Spleen (tissue), 11 donors: ENCODE measurements around the gene THY1. TPM values are rescaled to one million over a fixed set of nuclear protein-coding genes. Genes with fewer than 3 reads are reported as not detected.

Source experiments
- DNase-seq: peaks from one replicate; pipeline ENCODE4 v3.0.0-alpha.2; 2020
- H3K27ac ChIP-seq, 8 donors: fragments of 200-600 bp; sonication (generic) in 7 of 8; 1 replicate in 4 of 8; 2 replicates in 4 of 8; pipeline versions ENCODE4 v1.5.0 to v1.8.0; 2016 to 2021; ENCODE audit warnings: inconsistent platforms in 4 of 8, mild to moderate bottlenecking in 4 of 8, moderate library complexity in 1 of 8
- H3K27me3 ChIP-seq, 7 donors: fragments of 200-600 bp; sonication (generic) in 6 of 7; replicated peaks in 1 of 7; 1 replicate in 4 of 7; 2 replicates in 3 of 7; pipeline versions ENCODE4 v1.5.0 to v1.8.0; 2016 to 2021; ENCODE audit warnings: inconsistent platforms in 3 of 7, mild to moderate bottlenecking in 1 of 7
- H3K36me3 ChIP-seq, 6 donors: fragments of 200-600 bp; sonication (generic) in 5 of 6; 1 replicate in 4 of 6; 2 replicates in 2 of 6; pipeline versions ENCODE4 v1.5.0 to v1.8.0; 2016 to 2021; ENCODE audit warnings: inconsistent platforms in 2 of 6
- H3K4me1 ChIP-seq, 6 donors: fragments of 200-600 bp; sonication (generic) in 5 of 6; 1 replicate in 3 of 6; 2 replicates in 3 of 6; pipeline versions ENCODE4 v1.5.0 to v1.8.0; 2016 to 2021; ENCODE audit warnings: inconsistent platforms in 3 of 6
- H3K4me3 ChIP-seq, 8 donors: fragments of 200-600 bp; sonication (generic) in 7 of 8; 1 replicate in 4 of 8; 2 replicates in 4 of 8; pipeline versions ENCODE4 v1.5.0 to v1.8.0; 2016 to 2021; ENCODE audit warnings: inconsistent platforms in 4 of 8, mild to moderate bottlenecking in 4 of 8, moderate library complexity in 2 of 8
- H3K9me3 ChIP-seq, 8 donors: fragments of 200-600 bp; sonication (generic) in 7 of 8; 1 replicate in 4 of 8; 2 replicates in 4 of 8; pipeline versions ENCODE4 v1.5.0 to v1.8.0; 2016 to 2021; ENCODE audit warnings: inconsistent platforms in 4 of 8
- CTCF ChIP-seq, 11 experiments: fragments of 200-600 bp in 7 of 11; fragments of 450-650 bp in 4 of 11; sonication (generic) in 4 of 11; IDR thresholded peaks in 8 of 11; conservative IDR thresholded peaks in 3 of 11; 1 replicate in 7 of 11; 2 replicates in 4 of 11; pipeline versions ENCODE4 v1.4.0 to v1.8.0; 2016 to 2021; ENCODE audit warnings: antibody characterized with exemption in 11 of 11, inconsistent platforms in 4 of 11, mild to moderate bottlenecking in 1 of 11
- POLR2A ChIP-seq, 3 donors: fragments of 450-650 bp; IDR thresholded peaks; one replicate each; pipeline ENCODE4 v1.5.1; 2017; ENCODE audit warnings: antibody characterized with exemption in 3 of 3, mild to moderate bottlenecking in 1 of 3
- POLR2AphosphoS5 ChIP-seq, 3 donors: sonication (generic); formaldehyde crosslinking; IDR thresholded peaks; one replicate each; pipeline ENCODE4 v1.5.1; 2017; ENCODE audit warnings: antibody characterized with exemption in 3 of 3
- WGBS, 5 donors: extraction: QIAGEN DNeasy Blood & Tissue Kit in 3 of 5; methylation state at CpG; one replicate each; pipeline versions ENCODE4 v1.1.5 to v1.1.7; 2013 to 2018; 5-methylcytosine and 5-hydroxymethylcytosine counted together
- intact Hi-C: fragments of 100-400 bp; cut with DNase I; formaldehyde crosslinking; loops from one replicate; pipeline ENCODE4 v1.15.0; 2023; ENCODE audit warnings: low total_unique reads
- polyA plus RNA-seq, 3 donors: library from polyadenylated mRNA; stranded (reverse); fragments of 200-250 nt; gene quantifications; one replicate each; pipeline ENCODE4 v1.2.1, GENCODE V29; 2013
- total RNA-seq, 7 donors: library from RNA; depleted of rRNA in 3 of 7; stranded (reverse); fragments of >200 nt in 3 of 7; fragmentation: NEBNext Ultra II Directional in 4 of 7; extraction: Animal tissue kit (Norgen Biotek cat#: 25700) in 4 of 7; gene quantifications; one replicate each; pipeline versions ENCODE4 v1.1.0 to v1.2.1, GENCODE V29; 2016 to 2021
- donor health status: healthy with polysubstance abuse.
- donor health status: DM: no; HTN: no; CAD: no; lungs with moderate emphysema.
- donor health status: DM: no; HTN: no; CAD: no.
- donor health status: Bipolar disorder and iron deficiency.
- donor health status: healthy.
- donor health status: DM: no; HTN: no; CAD: no.
- donor health status: DM: yes; HTN: yes; CAD: no.

The THY1 gene
- total and polyA plus RNA-seq, 10 donors = 6.1 to 29.4 (median 14.2) TPM

- DNase-seq = no peak
- intact Hi-C loops = no loop called here
- H3K27me3 ChIP-seq = peaks cover 0 to 70% (median 38%) of the 10 kb centered on the region in 7 donors
- no peak overlapping the region for H3K27ac ChIP-seq
- H3K4me3 ChIP-seq = peak overlapping the region in 6 of 8 donors; percentile 27 to 62 (median 35)
- TF ChIP-seq POLR2AphosphoS5 (IDR thresholded peaks at IDR 0.05) (no peak), CTCF (IDR thresholded peaks at IDR 0.05 in 8 of 11, conservative IDR thresholded peaks at IDR 0.05 in 3 of 11) (no peak), POLR2A (IDR thresholded peaks at IDR 0.05) (no peak)
- 41 to 61% (median 48%) methylated on average over 8 of the region's 8 CpGs for WGBS, 5 donors
- H3K4me1 ChIP-seq = peaks cover 6 to 31% (median 20%) of the 10 kb centered on the region in 6 donors
- no peaks in the 10 kb centered on the region for H3K36me3 ChIP-seq
- H3K9me3 ChIP-seq = no peaks in the 10 kb centered on the region
These were observed 1.6 kb downstream of the THY1 start for GRCh38 chr11:119421351-119421750.

- intact Hi-C loops = no loop called here
- TF ChIP-seq POLR2AphosphoS5 (IDR thresholded peaks at IDR 0.05) (no peak), CTCF (IDR thresholded peaks at IDR 0.05 in 8 of 11, conservative IDR thresholded peaks at IDR 0.05 in 3 of 11) (no peak), POLR2A (IDR thresholded peaks at IDR 0.05) (no peak)
- H3K27me3 ChIP-seq = peaks cover 0 to 70% (median 38%) of the 10 kb centered on the region in 7 donors
- no peaks in the 10 kb centered on the region for H3K36me3 ChIP-seq
- H3K4me1 ChIP-seq = peaks cover 6 to 31% (median 20%) of the 10 kb centered on the region in 6 donors
- no peaks in the 10 kb centered on the region for H3K9me3 ChIP-seq
- no peak for DNase-seq
- no peak overlapping the region for H3K4me3 ChIP-seq
- WGBS, 5 donors = 84 to 92% (median 90%) methylated on average over 7 to 8 of the region's 8 CpGs
- no peak overlapping the region for H3K27ac ChIP-seq
These were observed 2.3 kb downstream of the THY1 start for GRCh38 chr11:119420631-119421030.

GRCh38 chr11:119419834-119420492, 3.0 kb downstream of the THY1 start:
- Histone ChIP-seq H3K9me3 (no peaks in the 10 kb centered on the region), H3K4me3 (no peak overlapping the region), H3K4me1 (peaks cover 6 to 31% (median 20%) of the 10 kb centered on the region in 6 donors), H3K36me3 (no peaks in the 10 kb centered on the region), H3K27ac (no peak overlapping the region), H3K27me3 (peaks cover 0 to 66% (median 38%) of the 10 kb centered on the region in 7 donors)
- no peak for DNase-seq
- 82 to 88% (median 88%) methylated on average over 15 to 18 of the region's 18 CpGs for WGBS, 5 donors
- TF ChIP-seq CTCF (IDR thresholded peaks at IDR 0.05 in 8 of 11, conservative IDR thresholded peaks at IDR 0.05 in 3 of 11) (no peak), POLR2AphosphoS5 (IDR thresholded peaks at IDR 0.05) (no peak), POLR2A (IDR thresholded peaks at IDR 0.05) (no peak)
- intact Hi-C loops = no loop called here

- intact Hi-C loops = no loop called here
- DNase-seq = no peak
- WGBS, 5 donors = 76 to 90% (median 82%) methylated on average over 5 of the region's 5 CpGs
- no peaks in the 10 kb centered on the region for H3K36me3 ChIP-seq
- no peak overlapping the region for H3K27ac ChIP-seq
- no peak overlapping the region for H3K4me3 ChIP-seq
- peaks cover 6 to 31% (median 20%) of the 10 kb centered on the region in 6 donors for H3K4me1 ChIP-seq
- H3K27me3 ChIP-seq = peaks cover 0 to 59% (median 38%) of the 10 kb centered on the region in 7 donors
- no peak for TF ChIP-seq POLR2AphosphoS5 (IDR thresholded peaks at IDR 0.05)
- TF ChIP-seq POLR2A (IDR thresholded peaks at IDR 0.05) = no peak
- TF ChIP-seq CTCF (IDR thresholded peaks at IDR 0.05 in 8 of 11, conservative IDR thresholded peaks at IDR 0.05 in 3 of 11) = no peak
- peaks cover 0 to 3% (median 0%) of the 10 kb centered on the region in 8 donors for H3K9me3 ChIP-seq
These were observed 3.7 kb downstream of the THY1 start for GRCh38 chr11:119419246-119419645.
